Type B pancreatic cell (in vitro differentiated cells): ENCODE measurements around the gene B3GALNT2. TPM values are rescaled to one million over a fixed set of nuclear protein-coding genes. Genes with fewer than 3 reads are reported as not detected.
"Not testable (repeated sequence)": the region's sequence is repeated elsewhere in the genome, so short reads cannot be mapped to it uniquely, and the experiment has no call there.

ENCODE experiments used
- DNase-seq: peaks from one replicate; pipeline ENCODE4 v3.0.0; 2021; ENCODE audit warnings: mixed read lengths; ENCODE audit not compliant: unreplicated experiment; ENCODE audit errors: extremely low spot score
- H3K27ac Mint-ChIP-seq: 2 replicates; pipeline ENCODE4 v1.8.0; 2021; ENCODE audit warnings: mild to moderate bottlenecking, mixed read lengths
- H3K27me3 Mint-ChIP-seq: 2 replicates; pipeline ENCODE4 v1.8.0; 2021; ENCODE audit warnings: mixed read lengths
- H3K36me3 Mint-ChIP-seq: 2 replicates; pipeline ENCODE4 v1.8.0; 2021; ENCODE audit warnings: mixed read lengths
- H3K4me1 Mint-ChIP-seq: one replicate; pipeline ENCODE4 v1.8.0; 2021; ENCODE audit warnings: mixed read lengths; ENCODE audit not compliant: unreplicated experiment
- H3K4me3 Mint-ChIP-seq: 2 replicates; pipeline ENCODE4 v1.8.0; 2021; ENCODE audit warnings: mild to moderate bottlenecking, mixed read lengths
- H3K9me3 Mint-ChIP-seq: 2 replicates; pipeline ENCODE4 v1.8.0; 2021; ENCODE audit warnings: mixed read lengths
- CTCF ChIP-seq: fragments of 200-600 bp; sonication (generic); conservative IDR thresholded peaks from 2 replicates; pipeline ENCODE4 v1.5.0; 2021; ENCODE audit warnings: antibody characterized with exemption, mild to moderate bottlenecking
- total RNA-seq: library from RNA; stranded (reverse); gene quantifications from 2 replicates; pipeline ENCODE4 v1.2.1, GENCODE V29; 2021; ENCODE audit warnings: low replicate concordance

Gene B3GALNT2
- total RNA-seq, 1 donor from 2014 or later: 31.3 TPM

DNA sequence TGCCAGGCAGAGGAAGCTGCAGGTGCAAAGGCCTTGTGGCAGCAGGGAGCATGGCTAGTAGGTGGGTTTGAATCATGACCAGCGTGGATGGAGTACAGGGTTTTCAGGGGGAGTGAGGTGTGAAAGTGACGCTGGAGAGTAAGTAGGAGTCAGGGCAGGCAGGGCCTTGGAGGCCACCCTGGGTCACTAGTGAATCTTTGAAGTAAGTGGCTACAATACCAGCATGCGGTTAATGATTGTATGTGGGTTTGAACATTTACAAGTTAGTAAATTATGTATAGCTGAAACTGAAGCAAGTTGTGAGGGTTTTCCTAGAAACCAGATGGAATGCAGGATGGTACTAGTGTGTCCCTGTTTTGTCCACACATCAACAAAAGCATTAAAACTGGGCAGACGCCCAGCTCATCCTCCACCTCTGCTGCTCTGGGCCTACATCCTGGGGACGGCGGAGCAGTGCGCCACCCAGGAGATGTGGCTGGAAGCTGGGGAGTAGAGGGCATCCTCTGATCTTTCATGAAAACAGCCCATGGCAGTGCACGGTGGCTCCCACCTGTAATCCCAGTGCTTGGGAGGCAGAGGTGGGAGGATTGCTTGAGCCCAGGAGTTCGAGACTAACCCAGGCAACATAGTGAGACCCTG, 41.2 kb upstream of the B3GALNT2 start:
- Mint-ChIP-seq H3K36me3 (peaks cover 4% of the 10 kb centered on the region), H3K4me3 (no peak overlapping the region), H3K9me3 (no peaks in the 10 kb centered on the region), H3K27me3 (no peaks in the 10 kb centered on the region), H3K4me1 (peaks cover 7% of the 10 kb centered on the region), H3K27ac (no peak overlapping the region)
- DNase-seq: no peak
- no peak for TF ChIP-seq CTCF

DNA sequence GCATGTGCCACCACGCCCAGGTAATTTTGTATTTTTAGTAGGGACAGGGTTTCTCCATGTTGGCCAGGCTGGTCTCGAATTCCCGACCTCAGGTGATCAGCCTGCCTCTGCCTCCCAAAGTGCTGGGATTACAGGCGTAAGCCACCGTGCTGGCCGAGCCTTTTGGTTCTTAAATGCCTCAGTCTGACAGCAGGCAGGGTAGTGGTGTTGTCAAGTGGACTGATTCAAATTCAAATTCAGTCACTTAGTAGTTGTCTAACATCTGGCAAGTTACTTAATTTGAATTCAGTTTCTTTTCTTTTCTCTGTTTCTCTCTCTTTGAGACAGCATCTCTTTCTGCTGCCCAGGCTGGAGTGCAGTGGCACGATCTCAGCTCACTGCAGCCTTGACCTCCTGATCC, 38.6 kb upstream of the B3GALNT2 start:
- not testable (repeated sequence) for H3K4me1 Mint-ChIP-seq, DNase-seq, H3K27ac Mint-ChIP-seq, H3K36me3 Mint-ChIP-seq, H3K27me3 Mint-ChIP-seq, H3K4me3 Mint-ChIP-seq, H3K9me3 Mint-ChIP-seq

DNA sequence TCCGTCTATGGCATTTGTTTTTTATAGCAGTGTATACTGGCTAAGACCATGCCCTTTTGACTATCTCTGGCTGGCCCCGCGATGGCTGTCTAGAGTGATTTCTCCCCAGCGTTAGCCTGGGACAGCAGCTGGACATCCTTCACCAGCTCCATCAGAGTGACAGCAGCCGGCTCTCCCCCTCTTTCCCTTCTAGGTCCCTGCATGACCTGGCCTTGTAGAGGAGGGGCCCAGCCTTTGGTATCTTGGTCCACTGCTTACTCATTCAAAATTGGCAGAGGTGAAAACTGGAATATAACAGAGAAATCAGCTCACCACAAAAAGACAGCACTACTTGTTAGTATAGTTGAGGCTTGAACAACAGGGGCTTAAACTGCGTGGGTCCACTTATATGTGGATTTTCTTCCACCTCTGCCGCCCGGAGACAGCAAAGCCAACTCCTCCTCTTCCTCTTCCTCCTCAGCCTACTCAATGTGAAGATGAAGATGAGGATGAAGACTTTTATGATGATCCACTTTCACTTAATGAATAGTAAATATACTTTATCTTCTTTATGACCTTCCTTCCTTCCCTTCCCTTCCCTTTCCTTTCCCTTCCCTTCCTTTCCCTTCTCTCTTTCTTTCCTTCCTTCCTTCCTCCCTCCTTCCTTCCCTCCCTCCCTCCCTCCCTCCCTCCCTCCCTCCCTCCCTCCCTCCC, 29.4 kb upstream of the B3GALNT2 start:
- peaks cover 4% of the 10 kb centered on the region for H3K27me3 Mint-ChIP-seq

GRCh38 chr1:235532360-235532759, 28.1 kb upstream of the B3GALNT2 start:
- H3K4me3 Mint-ChIP-seq: no peak overlapping the region
- no peaks in the 10 kb centered on the region for H3K36me3 Mint-ChIP-seq
- no peak for TF ChIP-seq CTCF
- DNase-seq: no peak
- peaks cover 4% of the 10 kb centered on the region for H3K27me3 Mint-ChIP-seq
- H3K9me3 Mint-ChIP-seq: no peaks in the 10 kb centered on the region
- no peak overlapping the region for H3K27ac Mint-ChIP-seq
- no peaks in the 10 kb centered on the region for H3K4me1 Mint-ChIP-seq

More for the DNA sequence above, 29.4 kb upstream of the B3GALNT2 start:
- Mint-ChIP-seq H3K36me3 (no peaks in the 10 kb centered on the region), H3K27ac (no peak overlapping the region), H3K9me3 (no peaks in the 10 kb centered on the region), H3K4me3 (no peak overlapping the region), H3K4me1 (no peaks in the 10 kb centered on the region)
- no peak for DNase-seq
- no peak for TF ChIP-seq CTCF

DNA sequence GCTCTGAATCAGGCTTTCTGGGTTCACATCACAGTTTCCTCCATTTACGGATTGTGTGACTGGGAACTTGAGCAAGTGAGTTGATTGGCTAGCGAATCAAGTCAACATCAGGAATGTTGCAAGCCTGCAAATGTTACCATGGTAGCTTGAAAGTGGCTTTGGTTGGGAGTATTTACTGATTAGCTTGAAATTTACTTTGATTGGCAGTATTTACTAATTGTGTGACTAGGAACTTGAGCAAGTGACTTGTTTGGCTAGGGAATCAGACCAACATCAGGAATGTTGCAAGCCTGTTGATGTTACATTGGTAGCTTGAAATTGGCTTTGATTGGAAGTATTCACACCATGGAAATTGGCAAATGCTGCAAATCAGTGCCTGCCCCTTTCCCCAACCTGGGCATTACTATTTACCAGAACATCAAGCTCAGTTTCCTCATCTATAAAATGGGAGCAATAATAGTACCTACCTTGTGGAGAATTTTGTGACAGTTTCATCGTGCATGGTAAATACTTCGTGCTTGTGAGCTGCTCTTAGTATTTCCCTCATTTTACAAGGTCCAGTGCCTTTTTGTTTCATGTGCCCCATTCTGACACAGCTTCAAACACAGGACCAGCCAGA, 23.1 kb upstream of the B3GALNT2 start:
- Mint-ChIP-seq H3K4me3 (no peak overlapping the region), H3K36me3 (no peaks in the 10 kb centered on the region), H3K9me3 (peaks cover 4% of the 10 kb centered on the region), H3K4me1 (no peaks in the 10 kb centered on the region), H3K27ac (no peak overlapping the region), H3K27me3 (no peaks in the 10 kb centered on the region)
- no peak for TF ChIP-seq CTCF
- no peak for DNase-seq

GRCh38 chr1:235525314-235525713, 21.1 kb upstream of the B3GALNT2 start:
- no peak for DNase-seq
- H3K9me3 Mint-ChIP-seq: peaks cover 4% of the 10 kb centered on the region
- H3K27ac Mint-ChIP-seq: no peak overlapping the region
- H3K27me3 Mint-ChIP-seq: no peaks in the 10 kb centered on the region
- no peaks in the 10 kb centered on the region for H3K4me1 Mint-ChIP-seq
- TF ChIP-seq CTCF: no peak
- H3K4me3 Mint-ChIP-seq: no peak overlapping the region
- no peaks in the 10 kb centered on the region for H3K36me3 Mint-ChIP-seq
